Sigmoid colon (tissue), 4 donors: Measurements from ENCODE around the gene GSTA4.

ENCODE experiments used
- EP300 ChIP-seq, 4 donors: sonication (generic); formaldehyde crosslinking; IDR thresholded peaks; one replicate each; pipeline ENCODE4 v1.6.1; 2017; ENCODE audit warnings: antibody characterized with exemption in 4 of 4
- POLR2A ChIP-seq, 2 donors: fragments of 450-650 bp; IDR thresholded peaks; one replicate each; pipeline ENCODE4 v1.6.1; 2016; ENCODE audit warnings: antibody characterized with exemption in 2 of 2, mild to moderate bottlenecking in 2 of 2, moderate library complexity in 2 of 2
- TF ChIP-seq, protein P1 (sequence below), 4 experiments: fragments of 450-650 bp in 3 of 4; fragments of 200-600 bp in 1 of 4; IDR thresholded peaks; one replicate each; pipeline ENCODE4 v1.5.1; 2016 to 2019; ENCODE audit warnings: antibody characterized with exemption in 4 of 4, mild to moderate bottlenecking in 3 of 4, moderate library complexity in 2 of 4

GRCh38 chr6:52975580-52975979, 19.5 kb downstream of the GSTA4 start:
- TF ChIP-seq, protein P1, sequence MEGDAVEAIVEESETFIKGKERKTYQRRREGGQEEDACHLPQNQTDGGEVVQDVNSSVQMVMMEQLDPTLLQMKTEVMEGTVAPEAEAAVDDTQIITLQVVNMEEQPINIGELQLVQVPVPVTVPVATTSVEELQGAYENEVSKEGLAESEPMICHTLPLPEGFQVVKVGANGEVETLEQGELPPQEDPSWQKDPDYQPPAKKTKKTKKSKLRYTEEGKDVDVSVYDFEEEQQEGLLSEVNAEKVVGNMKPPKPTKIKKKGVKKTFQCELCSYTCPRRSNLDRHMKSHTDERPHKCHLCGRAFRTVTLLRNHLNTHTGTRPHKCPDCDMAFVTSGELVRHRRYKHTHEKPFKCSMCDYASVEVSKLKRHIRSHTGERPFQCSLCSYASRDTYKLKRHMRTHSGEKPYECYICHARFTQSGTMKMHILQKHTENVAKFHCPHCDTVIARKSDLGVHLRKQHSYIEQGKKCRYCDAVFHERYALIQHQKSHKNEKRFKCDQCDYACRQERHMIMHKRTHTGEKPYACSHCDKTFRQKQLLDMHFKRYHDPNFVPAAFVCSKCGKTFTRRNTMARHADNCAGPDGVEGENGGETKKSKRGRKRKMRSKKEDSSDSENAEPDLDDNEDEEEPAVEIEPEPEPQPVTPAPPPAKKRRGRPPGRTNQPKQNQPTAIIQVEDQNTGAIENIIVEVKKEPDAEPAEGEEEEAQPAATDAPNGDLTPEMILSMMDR (IDR thresholded peaks at IDR 0.05) = no peak
- TF ChIP-seq POLR2A (IDR thresholded peaks at IDR 0.05) (no peak), EP300 (IDR thresholded peaks at IDR 0.05) (no peak)
